Transverse colon (tissue), 4 donors: Measurements from ENCODE around the gene ASCC2. TPM values are rescaled to one million over a fixed set of nuclear protein-coding genes. Genes with fewer than 3 reads are reported as not detected.

Experiments used
- DNase-seq: peaks from one replicate; pipeline ENCODE4 v3.0.0-alpha.2; 2019
- H3K27ac ChIP-seq, 4 donors: fragments of 200-600 bp; sonication (generic); 2 replicates each; pipeline ENCODE4 v1.5.1; 2016 to 2018; ENCODE audit warnings: inconsistent platforms in 4 of 4
- H3K27me3 ChIP-seq: fragments of 200-600 bp; sonication (generic); 2 replicates; pipeline ENCODE4 v1.5.1; 2017; ENCODE audit warnings: inconsistent platforms
- H3K36me3 ChIP-seq, 4 donors: fragments of 200-600 bp; sonication (generic); 2 replicates each; pipeline ENCODE4 v1.5.1; 2017 to 2019; ENCODE audit warnings: inconsistent platforms in 4 of 4
- H3K4me1 ChIP-seq, 4 donors: fragments of 200-600 bp; sonication (generic); 2 replicates each; pipeline ENCODE4 v1.5.1; 2017 to 2020; ENCODE audit warnings: inconsistent platforms in 4 of 4
- H3K4me3 ChIP-seq, 4 donors: fragments of 200-600 bp; sonication (generic); 1 replicate in 1 of 4; 2 replicates in 3 of 4; pipeline versions ENCODE4 v1.5.1 to v1.6.1; 2017 to 2019; ENCODE audit warnings: inconsistent platforms in 4 of 4
- H3K9me3 ChIP-seq, 2 donors: fragments of 200-600 bp; sonication (generic); 2 replicates each; pipeline ENCODE4 v1.5.1; 2017 to 2019; ENCODE audit warnings: inconsistent platforms in 2 of 2
- EP300 ChIP-seq: sonication (generic); formaldehyde crosslinking; IDR thresholded peaks from one replicate; pipeline ENCODE4 v1.6.1; 2017; ENCODE audit warnings: antibody characterized with exemption, low read depth
- POLR2A ChIP-seq: fragments of 450-650 bp; IDR thresholded peaks from one replicate; pipeline ENCODE4 v1.6.1; 2016; ENCODE audit warnings: antibody characterized with exemption, mild to moderate bottlenecking, moderate library complexity
- POLR2AphosphoS5 ChIP-seq, 3 donors: sonication (generic); formaldehyde crosslinking; IDR thresholded peaks; one replicate each; pipeline ENCODE4 v1.6.1; 2016; ENCODE audit warnings: antibody characterized with exemption in 3 of 3
- WGBS, 2 donors: methylation state at CpG; one replicate each; pipeline ENCODE4 v1.1.5; 2018; ENCODE audit warnings: low coverage in 1 of 2; 5-methylcytosine and 5-hydroxymethylcytosine counted together
- in situ Hi-C, 4 donors: fragments of 200-750 bp; cut with MboI; loops; one replicate each; pipeline versions ENCODE4 v1.15.0 to v1.15.1; 2017; ENCODE audit warnings: low sequenced_read_pairs in 3 of 4, low pct_ligation_motif_present in 1 of 4, low pct_unique_long_range_greater_than_20kb in 1 of 4
- intact Hi-C: fragments of 100-400 bp; cut with DNase I; formaldehyde crosslinking; loops from one replicate; pipeline ENCODE4 v1.15.1; 2023; ENCODE audit warnings: low total_unique reads
- total RNA-seq, 4 donors: library from RNA; depleted of rRNA; stranded (reverse); fragments of >200 nt; gene quantifications; one replicate each; pipeline ENCODE4 v1.1.0, GENCODE V29; 2016
- TF ChIP-seq, protein P1 (sequence below), 5 experiments: fragments of 200-600 bp in 3 of 5; fragments of 450-650 bp in 2 of 5; sonication (generic) in 3 of 5; IDR thresholded peaks; 1 replicate in 2 of 5; 2 replicates in 3 of 5; pipeline ENCODE4 v1.5.1; 2016 to 2017; ENCODE audit warnings: antibody characterized with exemption in 5 of 5, inconsistent platforms in 3 of 5, mild to moderate bottlenecking in 2 of 5, moderate library complexity in 1 of 5

The ASCC2 gene
- total RNA-seq, 4 donors from 2014 or later = 46.8 to 69.4 (median 62.2) TPM

- Histone ChIP-seq H3K27me3 (no peaks in the 10 kb centered on the region), H3K4me1 (peaks cover 0 to 10% (median 8%) of the 10 kb centered on the region in 4 donors), H3K36me3 (peaks cover 0 to 56% (median 30%) of the 10 kb centered on the region in 4 donors), H3K9me3 (no peaks in the 10 kb centered on the region), H3K4me3 (no peak overlapping the region), H3K27ac (no peak overlapping the region)
- DNase-seq = no peak
- TF ChIP-seq POLR2A (no peak), POLR2AphosphoS5 (IDR thresholded peaks at IDR 0.05) (no peak), EP300 (no peak)
- TF ChIP-seq, protein P1, sequence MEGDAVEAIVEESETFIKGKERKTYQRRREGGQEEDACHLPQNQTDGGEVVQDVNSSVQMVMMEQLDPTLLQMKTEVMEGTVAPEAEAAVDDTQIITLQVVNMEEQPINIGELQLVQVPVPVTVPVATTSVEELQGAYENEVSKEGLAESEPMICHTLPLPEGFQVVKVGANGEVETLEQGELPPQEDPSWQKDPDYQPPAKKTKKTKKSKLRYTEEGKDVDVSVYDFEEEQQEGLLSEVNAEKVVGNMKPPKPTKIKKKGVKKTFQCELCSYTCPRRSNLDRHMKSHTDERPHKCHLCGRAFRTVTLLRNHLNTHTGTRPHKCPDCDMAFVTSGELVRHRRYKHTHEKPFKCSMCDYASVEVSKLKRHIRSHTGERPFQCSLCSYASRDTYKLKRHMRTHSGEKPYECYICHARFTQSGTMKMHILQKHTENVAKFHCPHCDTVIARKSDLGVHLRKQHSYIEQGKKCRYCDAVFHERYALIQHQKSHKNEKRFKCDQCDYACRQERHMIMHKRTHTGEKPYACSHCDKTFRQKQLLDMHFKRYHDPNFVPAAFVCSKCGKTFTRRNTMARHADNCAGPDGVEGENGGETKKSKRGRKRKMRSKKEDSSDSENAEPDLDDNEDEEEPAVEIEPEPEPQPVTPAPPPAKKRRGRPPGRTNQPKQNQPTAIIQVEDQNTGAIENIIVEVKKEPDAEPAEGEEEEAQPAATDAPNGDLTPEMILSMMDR (IDR thresholded peaks at IDR 0.05) = no peak
- 92% methylated on average over 6 of the region's 6 CpGs; no CpG with 5 or more reads in 1 of the 2 donors for WGBS, 2 donors
- intact Hi-C loops = no loop called here
- in situ Hi-C loops = loop anchor here in 1 of 4 donors (25.0 kb wide), 1 partner anchor 206 kb away; no protein-coding TSS in a partner anchor
Measured at GRCh38 chr22:29806196-29806595, 31.9 kb downstream of the ASCC2 start.

DNA sequence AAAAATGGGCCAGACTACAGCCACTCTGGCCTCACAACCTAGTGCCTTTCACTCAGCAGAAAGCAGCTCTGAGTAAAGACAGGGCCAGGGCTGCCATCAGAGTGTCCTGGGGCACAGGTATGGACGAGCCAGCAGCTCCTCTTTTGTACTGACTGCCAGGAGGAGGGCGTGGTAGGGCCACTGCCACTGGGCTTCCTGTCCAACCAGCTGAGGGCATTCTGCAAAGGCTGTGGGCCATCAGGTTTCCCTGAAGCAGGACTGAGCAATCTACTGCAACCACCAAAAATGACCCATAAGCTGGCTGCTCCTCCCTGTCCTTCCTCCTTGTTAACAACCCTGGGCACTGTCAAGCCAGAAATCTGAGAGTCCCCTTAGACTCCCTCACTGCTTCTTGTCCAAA is 33.1 kb downstream of the ASCC2 start:
- no peak for DNase-seq
- Histone ChIP-seq H3K4me1 (peaks cover 0 to 3% (median 0%) of the 10 kb centered on the region in 4 donors), H3K9me3 (no peaks in the 10 kb centered on the region), H3K27ac (no peak overlapping the region), H3K27me3 (no peaks in the 10 kb centered on the region), H3K36me3 (peaks cover 0 to 65% (median 33%) of the 10 kb centered on the region in 4 donors), H3K4me3 (no peak overlapping the region)
- in situ Hi-C loops (loop anchor here in 1 of 4 donors (25.0 kb wide), 1 partner anchor 207 kb away; no protein-coding TSS in a partner anchor), intact Hi-C loops (no loop called here)
- 95% methylated on average over 2 of the region's 2 CpGs; no CpG with 5 or more reads in 1 of the 2 donors for WGBS, 2 donors
- TF ChIP-seq POLR2AphosphoS5 (IDR thresholded peaks at IDR 0.05) (no peak), POLR2A (no peak), EP300 (no peak)
- TF ChIP-seq, protein P1 (IDR thresholded peaks at IDR 0.05) = no peak

GRCh38 chr22:29803190-29803589 is 34.9 kb downstream of the ASCC2 start:
- in situ Hi-C loops = loop anchor here in 1 of 4 donors (25.0 kb wide), 1 partner anchor 209 kb away; no protein-coding TSS in a partner anchor
- 97 to 100% methylated on average over 2 of the region's 2 CpGs for WGBS, 2 donors
- Histone ChIP-seq H3K27ac (no peak overlapping the region), H3K4me3 (no peak overlapping the region), H3K9me3 (no peaks in the 10 kb centered on the region), H3K36me3 (peaks cover 0 to 65% (median 34%) of the 10 kb centered on the region in 4 donors), H3K27me3 (no peaks in the 10 kb centered on the region), H3K4me1 (peaks cover 0 to 12% (median 8%) of the 10 kb centered on the region in 4 donors)
- no peak for DNase-seq
- intact Hi-C loops = no loop called here
- TF ChIP-seq POLR2AphosphoS5 (IDR thresholded peaks at IDR 0.05) = no peak
- TF ChIP-seq, protein P1 (IDR thresholded peaks at IDR 0.05) = no peak
- TF ChIP-seq EP300 = no peak
- TF ChIP-seq POLR2A = no peak

- peaks cover 0 to 54% (median 30%) of the 10 kb centered on the region in 4 donors for H3K36me3 ChIP-seq
- intact Hi-C loops = no loop called here
- H3K9me3 ChIP-seq = no peaks in the 10 kb centered on the region
- no peak for DNase-seq
- in situ Hi-C loops = loop anchor here in 1 of 4 donors (25.0 kb wide), 1 partner anchor 211 kb away; no protein-coding TSS in a partner anchor
- H3K27me3 ChIP-seq = no peaks in the 10 kb centered on the region
- no peak overlapping the region for H3K4me3 ChIP-seq
- TF ChIP-seq POLR2AphosphoS5 (IDR thresholded peaks at IDR 0.05) = no peak
- TF ChIP-seq, protein P1 (IDR thresholded peaks at IDR 0.05) = no peak
- TF ChIP-seq EP300 = no peak
- TF ChIP-seq POLR2A = no peak
- peaks cover 0 to 19% (median 9%) of the 10 kb centered on the region in 4 donors for H3K4me1 ChIP-seq
- 95% methylated on average over 6 of the region's 8 CpGs; no CpG with 5 or more reads in 1 of the 2 donors for WGBS, 2 donors
- H3K27ac ChIP-seq = no peak overlapping the region
Measured at GRCh38 chr22:29801796-29802195, 36.3 kb downstream of the ASCC2 start.
